IPS-18a (cell line): ENCODE data around the gene NR1D2.
"Not testable (repeated sequence)": the region's sequence is repeated elsewhere in the genome, so short reads cannot be mapped to it uniquely, and the experiment has no call there.

Experiments used
- H3K27ac ChIP-seq: one replicate; pipeline ENCODE4 v1.5.1; 2013; ENCODE audit warnings: low read length
- H3K27me3 ChIP-seq: one replicate; pipeline ENCODE4 v1.6.1; 2013; ENCODE audit warnings: mild to moderate bottlenecking, low read length; ENCODE audit not compliant: control insufficient read depth, insufficient read depth
- H3K36me3 ChIP-seq: one replicate; pipeline ENCODE4 v1.6.1; 2013; ENCODE audit warnings: low read depth, low read length; ENCODE audit not compliant: control insufficient read depth
- H3K4me1 ChIP-seq: one replicate; pipeline ENCODE4 v1.6.1; 2013; ENCODE audit warnings: low read depth, low read length; ENCODE audit not compliant: control insufficient read depth
- H3K4me3 ChIP-seq: one replicate; pipeline ENCODE4 v1.5.1; 2013; ENCODE audit warnings: low read length
- H3K9ac ChIP-seq: one replicate; pipeline ENCODE4 v1.6.1; 2013; ENCODE audit warnings: mild to moderate bottlenecking, low read length, moderate library complexity
- H3K9me3 ChIP-seq: one replicate; pipeline ENCODE4 v1.6.1; 2013; ENCODE audit warnings: low read depth, low read length; ENCODE audit not compliant: control insufficient read depth

NR1D2 gene

GRCh38 chr3:23916886-23917678, 28.0 kb upstream of the NR1D2 start, which contains the start of the genes NKIRAS1 and RPL15:
Gene NKIRAS1, minus strand, starts transcription at chr3:23916990. Its CDS starts 6,086 bp downstream, at chr3:23910904.
Gene RPL15, plus strand, starts transcription at chr3:23917132. Its CDS starts 728 bp downstream, at chr3:23917860.
- peaks cover 12% of the 10 kb centered on the region for H3K27me3 ChIP-seq
- peaks cover 30% of the 10 kb centered on the region for H3K36me3 ChIP-seq
- H3K9me3 ChIP-seq, result no peaks in the 10 kb centered on the region
- H3K4me1 ChIP-seq, result peaks cover 17% of the 10 kb centered on the region
- peak within 1 kb of the TSS; percentile 96 for H3K4me3 ChIP-seq
- H3K27ac ChIP-seq, result peak within 1 kb of the TSS; percentile 96
- H3K9ac ChIP-seq, result peak within 1 kb of the TSS; percentile 97

DNA sequence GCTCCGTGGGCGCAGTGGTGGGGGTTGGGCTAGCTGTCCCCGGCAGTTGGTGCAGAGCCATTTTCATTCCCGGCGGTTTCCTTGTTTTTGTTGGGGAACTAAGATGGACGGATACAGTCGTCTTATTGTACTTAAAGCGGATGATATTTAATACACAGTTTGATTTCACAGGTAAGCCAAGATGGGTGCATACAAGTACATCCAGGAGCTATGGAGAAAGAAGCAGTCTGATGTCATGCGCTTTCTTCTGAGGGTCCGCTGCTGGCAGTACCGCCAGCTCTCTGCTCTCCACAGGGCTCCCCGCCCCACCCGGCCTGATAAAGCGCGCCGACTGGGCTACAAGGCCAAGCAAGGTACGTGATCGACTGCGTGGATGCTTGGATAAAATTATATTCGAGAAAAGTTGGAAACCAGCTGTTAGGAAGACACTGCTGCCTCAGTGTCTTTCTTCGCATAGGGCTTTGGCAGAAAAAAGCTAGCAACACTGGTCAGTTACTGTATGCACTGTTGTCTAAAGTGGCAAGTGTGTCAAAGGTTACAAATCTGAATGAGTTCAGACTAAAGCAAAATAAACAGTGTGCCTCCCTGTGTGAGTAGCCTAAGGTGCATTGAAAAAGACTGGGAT, 27.3 kb upstream of the NR1D2 start:
- Histone ChIP-seq H3K9ac (peak overlapping the region; percentile 97), H3K4me3 (peak overlapping the region; percentile 96), H3K36me3 (peaks cover 30% of the 10 kb centered on the region), H3K27ac (peak overlapping the region; percentile 96), H3K4me1 (peaks cover 17% of the 10 kb centered on the region), H3K27me3 (peaks cover 12% of the 10 kb centered on the region)
- not testable (repeated sequence) for H3K9me3 ChIP-seq

GRCh38 chr3:23918331-23918730, 26.8 kb upstream of the NR1D2 start:
- peak overlapping the region; percentile 97 for H3K9ac ChIP-seq
- H3K27ac ChIP-seq, result peak overlapping the region; percentile 96
- not testable (repeated sequence) for H3K9me3 ChIP-seq
- peaks cover 12% of the 10 kb centered on the region for H3K27me3 ChIP-seq
- H3K36me3 ChIP-seq, result peaks cover 30% of the 10 kb centered on the region
- H3K4me3 ChIP-seq, result peak overlapping the region; percentile 96
- H3K4me1 ChIP-seq, result peaks cover 17% of the 10 kb centered on the region

- H3K27me3 ChIP-seq, result peaks cover 12% of the 10 kb centered on the region
- peaks cover 20% of the 10 kb centered on the region for H3K4me1 ChIP-seq
- H3K9ac ChIP-seq, result no peak overlapping the region
- H3K36me3 ChIP-seq, result peaks cover 30% of the 10 kb centered on the region
- no peak overlapping the region for H3K27ac ChIP-seq
- H3K4me3 ChIP-seq, result peak overlapping the region; percentile 41
- H3K9me3 ChIP-seq, result no peaks in the 10 kb centered on the region
Observed at GRCh38 chr3:23919628-23920027, 25.5 kb upstream of the NR1D2 start.

DNA sequence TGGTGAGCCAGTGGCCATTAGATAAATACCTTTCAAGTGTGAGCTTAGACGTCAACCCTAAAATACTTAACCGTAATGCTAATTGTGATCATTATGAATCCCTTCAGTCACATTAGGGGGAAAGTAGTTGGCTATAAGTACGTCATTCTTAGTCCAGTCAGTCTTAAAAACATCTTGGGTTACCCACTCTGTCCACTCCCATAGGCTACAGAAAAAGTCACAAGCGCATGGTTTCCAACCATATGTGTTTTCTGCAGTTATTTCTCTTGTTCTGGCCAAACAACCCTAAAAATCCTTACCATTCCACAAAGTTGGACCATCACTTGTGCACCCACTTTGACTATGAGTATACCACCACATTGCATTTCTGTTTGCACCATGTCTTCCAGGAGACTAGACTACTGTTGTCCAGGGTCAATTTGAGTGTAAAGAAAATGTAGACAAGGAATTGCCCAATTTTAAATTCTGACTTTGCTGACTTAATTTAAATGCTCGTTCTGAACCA, 24.9 kb upstream of the NR1D2 start:
- H3K9me3 ChIP-seq, result no peaks in the 10 kb centered on the region
- H3K4me1 ChIP-seq, result peaks cover 18% of the 10 kb centered on the region
- peak overlapping the region; percentile 12 for H3K27ac ChIP-seq
- H3K4me3 ChIP-seq, result peak overlapping the region; percentile 41
- H3K9ac ChIP-seq, result no peak overlapping the region
- H3K36me3 ChIP-seq, result peaks cover 30% of the 10 kb centered on the region
- H3K27me3 ChIP-seq, result peaks cover 8% of the 10 kb centered on the region

DNA sequence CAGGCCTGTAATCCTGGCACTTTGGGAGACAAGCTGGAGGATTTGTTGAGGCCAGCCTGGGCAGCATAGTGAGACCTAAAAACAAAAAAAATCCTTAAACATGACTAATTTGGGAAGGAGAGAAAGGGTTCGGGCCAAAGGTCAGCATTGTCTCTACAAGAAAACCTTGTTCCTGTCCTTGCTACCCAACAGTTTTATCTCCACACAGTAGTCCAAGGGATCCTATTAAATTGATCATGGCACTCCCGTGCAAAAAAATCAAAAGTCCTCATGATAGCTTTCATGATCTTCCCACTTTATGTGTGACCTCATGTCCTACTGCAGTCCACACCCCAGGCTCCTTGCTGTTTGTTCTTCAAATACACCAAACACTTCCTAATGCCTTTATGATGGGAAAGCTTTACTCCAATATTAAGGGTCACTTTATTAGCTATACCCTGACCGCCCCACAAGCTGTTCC, 24.0 kb upstream of the NR1D2 start:
- Histone ChIP-seq H3K4me3 (no peak overlapping the region), H3K9me3 (no peaks in the 10 kb centered on the region), H3K27me3 (no peaks in the 10 kb centered on the region), H3K9ac (no peak overlapping the region), H3K27ac (no peak overlapping the region), H3K36me3 (peaks cover 30% of the 10 kb centered on the region), H3K4me1 (peaks cover 10% of the 10 kb centered on the region)

GRCh38 chr3:23923786-23924185, 21.3 kb upstream of the NR1D2 start:
- peaks cover 18% of the 10 kb centered on the region for H3K36me3 ChIP-seq
- H3K27ac ChIP-seq, result no peak overlapping the region
- no peaks in the 10 kb centered on the region for H3K27me3 ChIP-seq
- H3K9ac ChIP-seq, result no peak overlapping the region
- no peak overlapping the region for H3K4me3 ChIP-seq
- no peaks in the 10 kb centered on the region for H3K9me3 ChIP-seq
- H3K4me1 ChIP-seq, result peaks cover 6% of the 10 kb centered on the region

- Histone ChIP-seq H3K27ac (no peak overlapping the region), H3K36me3 (no peaks in the 10 kb centered on the region), H3K4me3 (no peak overlapping the region), H3K27me3 (no peaks in the 10 kb centered on the region), H3K9me3 (no peaks in the 10 kb centered on the region), H3K9ac (no peak overlapping the region), H3K4me1 (peaks cover 3% of the 10 kb centered on the region)
Observed at GRCh38 chr3:23926246-23926645, 18.8 kb upstream of the NR1D2 start.

DNA sequence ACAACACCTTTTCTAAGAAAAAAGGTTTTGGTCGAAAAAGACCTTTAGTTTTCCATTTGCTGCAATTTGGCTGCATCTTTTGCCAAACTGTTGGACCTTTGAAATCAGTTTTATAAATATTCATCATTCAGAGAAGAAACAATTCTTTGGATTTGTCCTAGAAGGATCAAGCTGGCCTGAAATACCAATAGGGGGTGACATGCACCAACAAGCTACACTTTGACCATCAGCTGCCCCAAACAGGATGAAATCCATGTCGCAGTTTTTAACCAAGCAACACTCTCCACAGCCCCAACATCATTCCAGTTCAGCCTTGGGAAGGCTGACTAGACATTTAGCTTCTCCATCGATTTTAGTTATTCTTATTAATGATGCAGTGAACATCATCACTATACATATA, 18.4 kb upstream of the NR1D2 start:
- Histone ChIP-seq H3K27ac (no peak overlapping the region), H3K9ac (no peak overlapping the region), H3K4me1 (peaks cover 3% of the 10 kb centered on the region), H3K9me3 (no peaks in the 10 kb centered on the region), H3K4me3 (no peak overlapping the region), H3K36me3 (no peaks in the 10 kb centered on the region), H3K27me3 (no peaks in the 10 kb centered on the region)

- H3K9me3 ChIP-seq, result no peaks in the 10 kb centered on the region
- no peaks in the 10 kb centered on the region for H3K27me3 ChIP-seq
- no peak overlapping the region for H3K9ac ChIP-seq
- peaks cover 3% of the 10 kb centered on the region for H3K4me1 ChIP-seq
- no peaks in the 10 kb centered on the region for H3K36me3 ChIP-seq
- H3K4me3 ChIP-seq, result no peak overlapping the region
- H3K27ac ChIP-seq, result no peak overlapping the region
Observed at GRCh38 chr3:23928524-23928923, 16.6 kb upstream of the NR1D2 start.

- H3K4me3 ChIP-seq, result no peak overlapping the region
- H3K9me3 ChIP-seq, result no peaks in the 10 kb centered on the region
- H3K27ac ChIP-seq, result no peak overlapping the region
- no peak overlapping the region for H3K9ac ChIP-seq
- no peaks in the 10 kb centered on the region for H3K4me1 ChIP-seq
- H3K27me3 ChIP-seq, result no peaks in the 10 kb centered on the region
- no peaks in the 10 kb centered on the region for H3K36me3 ChIP-seq
Observed at GRCh38 chr3:23931597-23931996, 13.5 kb upstream of the NR1D2 start.
